ENCODE results near the gene SRBD1.

SRBD1 gene

GRCh38 chr2:45631955-45632354, 20.9 kb upstream of the SRBD1 start:
- DNase-seq (ENCODE audit: low spot score): no peak

GRCh38 chr2:45631319-45631718, 20.3 kb upstream of the SRBD1 start:
- no peak for DNase-seq (ENCODE audit: low spot score)

- no peak for DNase-seq (ENCODE audit: low spot score)
Measured at GRCh38 chr2:45629971-45630370, 18.9 kb upstream of the SRBD1 start.

GRCh38 chr2:45627911-45628310, 16.8 kb upstream of the SRBD1 start:
- DNase-seq (ENCODE audit: low spot score): no peak

GRCh38 chr2:45626387-45627221, 15.5 kb upstream of the SRBD1 start:
- DNase-seq (ENCODE audit: low spot score): no peak

GRCh38 chr2:45625824-45626223, 14.8 kb upstream of the SRBD1 start:
- no peak for DNase-seq (ENCODE audit: low spot score)

GRCh38 chr2:45623098-45623497, 12.0 kb upstream of the SRBD1 start:
- DNase-seq (ENCODE audit: low spot score): no peak

GRCh38 chr2:45622336-45623075, 11.4 kb upstream of the SRBD1 start:
- DNase-seq (ENCODE audit: low spot score): no peak

GRCh38 chr2:45617496-45617895, 6.4 kb upstream of the SRBD1 start:
- no peak for DNase-seq (ENCODE audit: low spot score)

- DNase-seq (ENCODE audit: low spot score): no peak
Measured at GRCh38 chr2:45616658-45617411, 5.8 kb upstream of the SRBD1 start.

- DNase-seq (ENCODE audit: low spot score): no peak
Measured at GRCh38 chr2:45614871-45615415, 3.9 kb upstream of the SRBD1 start.

- DNase-seq (ENCODE audit: low spot score): no peak
Measured at GRCh38 chr2:45614330-45614729, 3.3 kb upstream of the SRBD1 start.

- no peak for DNase-seq (ENCODE audit: low spot score)
Measured at GRCh38 chr2:45612731-45613130, 1.7 kb upstream of the SRBD1 start.

- DNase-seq (ENCODE audit: low spot score): no peak
Measured at GRCh38 chr2:45612285-45612684, 1.2 kb upstream of the SRBD1 start.

GRCh38 chr2:45610281-45611019, 617 bp downstream of the SRBD1 start:
- DNase-seq (ENCODE audit: low spot score): peak; percentile 66

- peak; percentile 50 for DNase-seq (ENCODE audit: low spot score)
Measured at GRCh38 chr2:45607701-45608100, 3.4 kb downstream of the SRBD1 start.

- DNase-seq (ENCODE audit: low spot score): no peak
Measured at GRCh38 chr2:45606796-45607195, 4.3 kb downstream of the SRBD1 start.

GRCh38 chr2:45605116-45605515, 6.0 kb downstream of the SRBD1 start:
- no peak for DNase-seq (ENCODE audit: low spot score)

- no peak for DNase-seq (ENCODE audit: low spot score)
Measured at GRCh38 chr2:45602624-45603023, 8.4 kb downstream of the SRBD1 start.

- no peak for DNase-seq (ENCODE audit: low spot score)
Measured at GRCh38 chr2:45598545-45598944, 12.5 kb downstream of the SRBD1 start.

GRCh38 chr2:45596761-45597160, 14.3 kb downstream of the SRBD1 start:
- DNase-seq (ENCODE audit: low spot score): no peak
